GM19468 (cell line): ENCODE data around the gene PIBF1.
A peak's percentile ranks its signal among the peaks of the same experiment; 100 is the strongest.

Experiments
- ATAC-seq: cut with Tn5 transposase; IDR thresholded peaks from one replicate; pipeline ENCODE4 v1.9.1; 2021; ENCODE audit warnings: mild to moderate bottlenecking, moderate library complexity, moderate number of reproducible peaks; ENCODE audit not compliant: unreplicated experiment; ENCODE audit errors: extremely low read depth

PIBF1 gene

GRCh38 chr13:73057284-73058063 lies 275.5 kb downstream of the PIBF1 start:
- ATAC-seq: no peak

GRCh38 chr13:73058064-73058313 lies 276.1 kb downstream of the PIBF1 start:
- no peak for ATAC-seq

GRCh38 chr13:73058432-73058735 lies 276.5 kb downstream of the PIBF1 start:
- ATAC-seq: no peak

GRCh38 chr13:73058736-73059459 lies 277.0 kb downstream of the PIBF1 start, which contains the start of gene KLF5:
Gene KLF5, plus strand, starts transcription at chr13:73059005. Its CDS starts 323 bp downstream, at chr13:73059328.
- ATAC-seq: peak; percentile 98

GRCh38 chr13:73059460-73060250 lies 277.7 kb downstream of the PIBF1 start:
- ATAC-seq: peak; percentile 13

- ATAC-seq: no peak
Observed at GRCh38 chr13:73060251-73061160, 278.6 kb downstream of the PIBF1 start.

GRCh38 chr13:73061473-73061872 lies 279.5 kb downstream of the PIBF1 start:
- ATAC-seq: no peak

GRCh38 chr13:73061876-73062275 lies 279.9 kb downstream of the PIBF1 start:
- no peak for ATAC-seq

- ATAC-seq: no peak
Observed at GRCh38 chr13:73062468-73062867, 280.5 kb downstream of the PIBF1 start.

GRCh38 chr13:73063166-73063565 lies 281.2 kb downstream of the PIBF1 start:
- ATAC-seq: no peak

- no peak for ATAC-seq
Observed at GRCh38 chr13:73065036-73065435, 283.1 kb downstream of the PIBF1 start.

- ATAC-seq: no peak
Observed at GRCh38 chr13:73065665-73066340, 283.9 kb downstream of the PIBF1 start.
